CD14-positive monocyte (primary cell): ENCODE results near the gene PTPN9. TPM values are rescaled to one million over a fixed set of nuclear protein-coding genes. Genes with fewer than 3 reads are reported as not detected.
"Not testable (repeated sequence)": the region's sequence is repeated elsewhere in the genome, so short reads cannot be mapped to it uniquely, and the experiment has no call there.

Source experiments
- DNase-seq, 3 donors: peaks; one replicate each; pipeline ENCODE4 v3.0.0-alpha.2; 2011 to 2022
- H2AFZ ChIP-seq: 2 replicates; pipeline ENCODE4 v1.6.0; 2012; ENCODE audit warnings: mild to moderate bottlenecking, low read depth, low read length, inconsistent platforms; ENCODE audit not compliant: insufficient read depth, poor library complexity, severe bottlenecking
- H3K27ac ChIP-seq, 2 donors: 1 replicate in 1 of 2; 2 replicates in 1 of 2; pipeline ENCODE4 v1.5.1; 2012 to 2013; ENCODE audit warnings: low read length in 2 of 2, control low read depth in 1 of 2, inconsistent platforms in 1 of 2, low read depth in 1 of 2, mild to moderate bottlenecking in 1 of 2
- H3K27me3 ChIP-seq, 2 donors: one replicate each; pipeline versions ENCODE4 v1.6.0 to v1.6.1; 2011 to 2013; ENCODE audit warnings: low read length in 2 of 2; ENCODE audit not compliant: control insufficient read depth in 2 of 2, insufficient read depth in 2 of 2
- H3K36me3 ChIP-seq, 2 donors: replicated peaks in 1 of 2; 1 replicate in 1 of 2; 2 replicates in 1 of 2; pipeline versions ENCODE4 v1.5.1 to v1.6.1; 2012 to 2013; ENCODE audit warnings: low read length in 2 of 2, control low read depth in 1 of 2, inconsistent platforms in 1 of 2, mild to moderate bottlenecking in 1 of 2; ENCODE audit not compliant: insufficient read depth in 2 of 2, control insufficient read depth in 1 of 2
- H3K4me1 ChIP-seq, 2 donors: 1 replicate in 1 of 2; 2 replicates in 1 of 2; pipeline versions ENCODE4 v1.5.1 to v1.6.1; 2012 to 2013; ENCODE audit warnings: low read length in 2 of 2, control low read depth in 1 of 2, inconsistent platforms in 1 of 2, mild to moderate bottlenecking in 1 of 2, moderate library complexity in 1 of 2; ENCODE audit not compliant: insufficient read depth in 2 of 2, control insufficient read depth in 1 of 2
- H3K4me2 ChIP-seq: replicated peaks from 2 replicates; pipeline ENCODE3; 2012; ENCODE audit warnings: low read length, moderate library complexity, mild to moderate bottlenecking; ENCODE audit not compliant: poor library complexity, severe bottlenecking; ENCODE audit errors: extremely low read depth
- H3K4me3 ChIP-seq, 3 experiments: fragments of 200-600 bp in 1 of 3; sonication (generic) in 1 of 3; replicated peaks in 1 of 3; 1 replicate in 2 of 3; 2 replicates in 1 of 3; pipeline ENCODE4 v1.5.1; 2011 to 2013; ENCODE audit warnings: low read length in 3 of 3, mild to moderate bottlenecking in 3 of 3, control low read depth in 2 of 3, low read depth in 2 of 3, inconsistent platforms in 1 of 3, moderate library complexity in 1 of 3
- H3K79me2 ChIP-seq: 2 replicates; pipeline ENCODE4 v1.6.0; 2012; ENCODE audit warnings: mild to moderate bottlenecking, control low read depth, inconsistent platforms, low read length, moderate library complexity; ENCODE audit not compliant: insufficient read depth
- H3K9ac ChIP-seq: 2 replicates; pipeline ENCODE4 v1.6.0; 2017; ENCODE audit warnings: low read length, mild to moderate bottlenecking; ENCODE audit not compliant: insufficient read depth, poor library complexity, severe bottlenecking
- H3K9me3 ChIP-seq, 2 donors: replicated peaks in 1 of 2; 1 replicate in 1 of 2; 2 replicates in 1 of 2; pipeline versions ENCODE4 v1.5.1 to v1.6.1; 2012 to 2013; ENCODE audit warnings: low read length in 2 of 2, control low read depth in 1 of 2; ENCODE audit not compliant: control insufficient read depth in 1 of 2, insufficient read depth in 1 of 2
- H4K20me1 ChIP-seq: 2 replicates; pipeline ENCODE4 v1.6.0; 2012; ENCODE audit warnings: mild to moderate bottlenecking, low read length, control low read depth, moderate library complexity; ENCODE audit not compliant: insufficient read depth
- H3K27ac Mint-ChIP-seq, 7 donors: one replicate each; pipeline ENCODE4 v1.8.0; 2020; ENCODE audit warnings: mild to moderate bottlenecking in 7 of 7, mixed read lengths in 7 of 7, moderate library complexity in 6 of 7, inconsistent platforms in 2 of 7
- H3K27me3 Mint-ChIP-seq, 3 donors: one replicate each; pipeline ENCODE4 v1.8.0; 2021 to 2022; ENCODE audit warnings: low read depth in 3 of 3, mild to moderate bottlenecking in 3 of 3, mixed read lengths in 3 of 3, moderate library complexity in 3 of 3, inconsistent platforms in 1 of 3
- H3K36me3 Mint-ChIP-seq, 2 donors: one replicate each; pipeline ENCODE4 v1.8.0; 2020; ENCODE audit warnings: mixed read lengths in 2 of 2, inconsistent platforms in 1 of 2, mild to moderate bottlenecking in 1 of 2
- H3K4me1 Mint-ChIP-seq: one replicate; pipeline ENCODE4 v1.8.0; 2020; ENCODE audit warnings: mild to moderate bottlenecking, mixed read lengths
- H3K4me3 Mint-ChIP-seq, 2 donors: one replicate each; pipeline ENCODE4 v1.8.0; 2020; ENCODE audit warnings: mild to moderate bottlenecking in 2 of 2, mixed read lengths in 2 of 2, moderate library complexity in 1 of 2
- H3K9me3 Mint-ChIP-seq, 7 donors: one replicate each; pipeline ENCODE4 v1.8.0; 2020 to 2022; ENCODE audit warnings: mixed read lengths in 7 of 7, mild to moderate bottlenecking in 6 of 7, moderate library complexity in 6 of 7, inconsistent platforms in 2 of 7
- CTCF ChIP-seq: fragments of 200-600 bp; IDR thresholded peaks from one replicate; pipeline ENCODE4 v1.8.0; 2022; ENCODE audit warnings: antibody characterized with exemption, mild to moderate bottlenecking
- WGBS: methylation state at CpG from one replicate; pipeline ENCODE4 v1.1.5; 2013; ENCODE audit warnings: missing lambda C conversion rate; ENCODE audit not compliant: insufficient coverage; 5-methylcytosine and 5-hydroxymethylcytosine counted together
- intact Hi-C, 2 donors: fragments of 100-400 bp; cut with micrococcal nuclease; formaldehyde crosslinking; loops; one replicate each; pipeline versions ENCODE4 v1.15.0 to v1.15.1; 2023
- polyA plus RNA-seq, 3 donors: library from polyadenylated mRNA; depleted of rRNA in 1 of 3; unstranded in 2 of 3; stranded (reverse) in 1 of 3; fragments of 300-500 nt in 2 of 3; fragments of >200 nt in 1 of 3; fragmentation: Illumina TruSeq in 2 of 3; gene quantifications; 1 replicate in 2 of 3; 2 replicates in 1 of 3; pipeline ENCODE4 v1.2.3, GENCODE V29; 2012 to 2021

The PTPN9 gene
- polyA plus RNA-seq, 3 donors = 21.1 to 40.1 (median 28.0) TPM

GRCh38 chr15:75446151-75446550, 133.0 kb downstream of the PTPN9 start:
- Histone ChIP-seq H3K79me2 (peaks cover 94% of the 10 kb centered on the region), H2AFZ (no peak overlapping the region), H4K20me1 (peaks cover 90% of the 10 kb centered on the region), H3K36me3 (peaks cover 2 to 35% of the 10 kb centered on the region in 2 donors), H3K27ac (no peak overlapping the region), H3K4me2 (no peak overlapping the region), H3K4me1 (peaks cover 28 to 36% of the 10 kb centered on the region in 2 donors), H3K9ac (no peak overlapping the region), H3K9me3 (no peaks in the 10 kb centered on the region), H3K4me3 (no peak overlapping the region), H3K27me3 (no peaks in the 10 kb centered on the region)
- 84% methylated on average over 3 of the region's 3 CpGs for WGBS
- DNase-seq = no peak
- peaks cover 7 to 17% of the 10 kb centered on the region in 2 donors for H3K36me3 Mint-ChIP-seq
- H3K4me1 Mint-ChIP-seq = peaks cover 33% of the 10 kb centered on the region
- peaks cover 0 to 2% (median 0%) of the 10 kb centered on the region in 3 donors for H3K27me3 Mint-ChIP-seq
- H3K27ac Mint-ChIP-seq = peak overlapping the region in 1 of 7 donors; percentile 74
- no peak overlapping the region for H3K4me3 Mint-ChIP-seq
- no peak for TF ChIP-seq CTCF
- H3K9me3 Mint-ChIP-seq = no peaks in the 10 kb centered on the region
- intact Hi-C loops = loop anchor here in 1 of 2 donors (10.0 kb wide), 1 partner anchor 1451 kb away; the partner anchor contains the start of genes PML and STOML1

GRCh38 chr15:75445324-75445723, 133.8 kb downstream of the PTPN9 start:
- not testable (repeated sequence) for H3K27ac Mint-ChIP-seq, H3K4me2 ChIP-seq, H3K9me3 ChIP-seq, H3K9ac ChIP-seq, DNase-seq, H3K4me3 ChIP-seq, H3K27ac ChIP-seq, H2AFZ ChIP-seq, H3K9me3 Mint-ChIP-seq, H3K27me3 ChIP-seq, H3K4me3 Mint-ChIP-seq, H3K27me3 Mint-ChIP-seq
- intact Hi-C loops = loop anchor here in 1 of 2 donors (10.0 kb wide), 1 partner anchor 1451 kb away; the partner anchor contains the start of genes PML and STOML1
- Histone ChIP-seq H4K20me1 (peaks cover 95% of the 10 kb centered on the region), H3K4me1 (peaks cover 25 to 34% of the 10 kb centered on the region in 2 donors), H3K79me2 (peaks cover 100% of the 10 kb centered on the region), H3K36me3 (peaks cover 2 to 38% of the 10 kb centered on the region in 2 donors)
- WGBS = no CpG with 5 or more reads among the region's 10 CpGs
- H3K4me1 Mint-ChIP-seq = peaks cover 31% of the 10 kb centered on the region
- peaks cover 8 to 21% of the 10 kb centered on the region in 2 donors for H3K36me3 Mint-ChIP-seq

- peaks cover 8 to 26% of the 10 kb centered on the region in 2 donors for H3K36me3 Mint-ChIP-seq
- not testable (repeated sequence) for DNase-seq, H3K27ac Mint-ChIP-seq, H3K4me3 Mint-ChIP-seq, H3K4me3 ChIP-seq, H3K27me3 Mint-ChIP-seq, H2AFZ ChIP-seq, H3K4me2 ChIP-seq, H3K27me3 ChIP-seq, H3K27ac ChIP-seq, H3K9me3 ChIP-seq, H3K9ac ChIP-seq, H3K9me3 Mint-ChIP-seq
- intact Hi-C loops = loop anchor here in 1 of 2 donors (10.0 kb wide), 1 partner anchor 1449 kb away; the partner anchor contains the start of genes PML and STOML1
- peaks cover 99% of the 10 kb centered on the region for H3K79me2 ChIP-seq
- H3K4me1 Mint-ChIP-seq = peaks cover 25% of the 10 kb centered on the region
- 100% methylated on average over 1 of the region's 8 CpGs for WGBS
- H4K20me1 ChIP-seq = peaks cover 92% of the 10 kb centered on the region
- H3K4me1 ChIP-seq = peaks cover 16 to 21% of the 10 kb centered on the region in 2 donors
- peaks cover 2 to 38% of the 10 kb centered on the region in 2 donors for H3K36me3 ChIP-seq
Observed at GRCh38 chr15:75443972-75444453, 135.1 kb downstream of the PTPN9 start.
